ENCODE results near the gene GHRL. TPM values are rescaled to one million over a fixed set of nuclear protein-coding genes. Genes with fewer than 3 reads are reported as not detected.
"Not testable (repeated sequence)": the region's sequence is repeated elsewhere in the genome, so short reads cannot be mapped to it uniquely, and the experiment has no call there.

GHRL gene
- total RNA-seq, 2 donors from 2014 or later, result not detected

GRCh38 chr3:10269443-10269842 lies 23.3 kb downstream of the GHRL start:
- no peak for TF ChIP-seq CTCF (IDR thresholded peaks at IDR 0.05)
- H3K27ac ChIP-seq, result no peak overlapping the region

GRCh38 chr3:10268930-10269329 lies 23.8 kb downstream of the GHRL start:
- Histone ChIP-seq H3K36me3 (peaks cover 34% of the 10 kb centered on the region), H3K4me3 (no peak overlapping the region), H3K27ac (no peak overlapping the region), H3K27me3 (no peaks in the 10 kb centered on the region), H3K9me3 (no peaks in the 10 kb centered on the region), H3K4me1 (peaks cover 0 to 8% of the 10 kb centered on the region in 2 donors)
- DNase-seq (ENCODE audit: low spot score), result no peak
- no peak for TF ChIP-seq CTCF (IDR thresholded peaks at IDR 0.05)

More at GRCh38 chr3:10269443-10269842, 23.3 kb downstream of the GHRL start:
- Histone ChIP-seq H3K4me1 (peaks cover 0 to 11% of the 10 kb centered on the region in 2 donors), H3K4me3 (no peak overlapping the region), H3K36me3 (peaks cover 34% of the 10 kb centered on the region), H3K27me3 (no peaks in the 10 kb centered on the region), H3K9me3 (no peaks in the 10 kb centered on the region)
- no peak for DNase-seq (ENCODE audit: low spot score)

- Histone ChIP-seq H3K9me3 (no peaks in the 10 kb centered on the region), H3K27ac (no peak overlapping the region), H3K4me3 (no peak overlapping the region), H3K4me1 (peaks cover 0 to 5% of the 10 kb centered on the region in 2 donors), H3K27me3 (no peaks in the 10 kb centered on the region), H3K36me3 (peaks cover 34% of the 10 kb centered on the region)
- no peak for TF ChIP-seq CTCF (IDR thresholded peaks at IDR 0.05)
- no peak for DNase-seq (ENCODE audit: low spot score)
These were observed 24.6 kb downstream of the GHRL start for GRCh38 chr3:10268116-10268515.

GRCh38 chr3:10266936-10267335 lies 25.8 kb downstream of the GHRL start:
- H3K4me1 ChIP-seq; DNase-seq (ENCODE audit: low spot score); H3K27me3 ChIP-seq; H3K9me3 ChIP-seq; H3K27ac ChIP-seq; H3K4me3 ChIP-seq: not testable (repeated sequence)
- H3K36me3 ChIP-seq, result peaks cover 35% of the 10 kb centered on the region

GRCh38 chr3:10265833-10266232 lies 26.9 kb downstream of the GHRL start:
- H3K9me3 ChIP-seq, result no peaks in the 10 kb centered on the region
- DNase-seq (ENCODE audit: low spot score), result no peak
- H3K4me1 ChIP-seq, result peaks cover 0 to 5% of the 10 kb centered on the region in 2 donors
- no peak overlapping the region for H3K4me3 ChIP-seq
- H3K27me3 ChIP-seq, result no peaks in the 10 kb centered on the region
- TF ChIP-seq CTCF (IDR thresholded peaks at IDR 0.05), result no peak
- H3K36me3 ChIP-seq, result peaks cover 35% of the 10 kb centered on the region
- no peak overlapping the region for H3K27ac ChIP-seq

GRCh38 chr3:10263646-10264363 lies 28.9 kb downstream of the GHRL start:
- DNase-seq (ENCODE audit: low spot score), result peak; percentile 68
- no peak overlapping the region for H3K27ac ChIP-seq
- peaks cover 0 to 5% of the 10 kb centered on the region in 2 donors for H3K4me1 ChIP-seq
- TF ChIP-seq CTCF (IDR thresholded peaks at IDR 0.05), result peak in 1 of 2 donors; percentile 57
- no peaks in the 10 kb centered on the region for H3K9me3 ChIP-seq
- H3K36me3 ChIP-seq, result peaks cover 30% of the 10 kb centered on the region
- no peaks in the 10 kb centered on the region for H3K27me3 ChIP-seq
- H3K4me3 ChIP-seq, result no peak overlapping the region

Measured in right atrium auricular region (tissue), 2 donors.